ENCODE results near the gene BAD. TPM values are rescaled to one million over a fixed set of nuclear protein-coding genes. Genes with fewer than 3 reads are reported as not detected.

The BAD gene
- total and polyA plus RNA-seq, 8 donors, result 45.0 to 71.4 (median 55.1) TPM

- no peak for TF ChIP-seq CTCF (IDR thresholded peaks at IDR 0.05)
- DNase-seq, result no peak
- Histone ChIP-seq H3K4me1 (peaks cover 5 to 27% of the 10 kb centered on the region in 2 donors), H3K4me3 (no peak overlapping the region), H3K36me3 (peaks cover 0 to 20% of the 10 kb centered on the region in 2 donors), H3K27ac (no peak overlapping the region), H3K27me3 (no peaks in the 10 kb centered on the region), H3K9me3 (no peaks in the 10 kb centered on the region)
- no peak for ATAC-seq
- intact Hi-C loops (cut with DNase I), result no loop called here
Measured at GRCh38 chr11:64323373-64323772, 38.9 kb upstream of the BAD start.

GRCh38 chr11:64322925-64323260 lies 38.4 kb upstream of the BAD start:
- no peak for TF ChIP-seq CTCF (IDR thresholded peaks at IDR 0.05)
- Histone ChIP-seq H3K4me1 (peaks cover 5 to 27% of the 10 kb centered on the region in 2 donors), H3K36me3 (peaks cover 0 to 20% of the 10 kb centered on the region in 2 donors), H3K9me3 (no peaks in the 10 kb centered on the region), H3K4me3 (no peak overlapping the region), H3K27me3 (no peaks in the 10 kb centered on the region), H3K27ac (no peak overlapping the region)
- DNase-seq, result no peak
- ATAC-seq, result no peak
- intact Hi-C loops (cut with DNase I), result no loop called here

GRCh38 chr11:64321533-64321932 lies 37.1 kb upstream of the BAD start:
- Histone ChIP-seq H3K27me3 (no peaks in the 10 kb centered on the region), H3K9me3 (no peaks in the 10 kb centered on the region), H3K4me1 (peaks cover 5 to 32% of the 10 kb centered on the region in 2 donors), H3K27ac (peak overlapping the region; percentile 26 to 50), H3K36me3 (peaks cover 0 to 22% of the 10 kb centered on the region in 2 donors), H3K4me3 (no peak overlapping the region)
- peak; percentile 30 for ATAC-seq
- intact Hi-C loops (cut with DNase I), result no loop called here
- no peak for TF ChIP-seq CTCF (IDR thresholded peaks at IDR 0.05)
- peak in 3 of 4 donors; percentile 64 to 79 (median 75) for DNase-seq

- TF ChIP-seq CTCF (IDR thresholded peaks at IDR 0.05), result no peak
- H3K4me3 ChIP-seq, result no peak overlapping the region
- H3K36me3 ChIP-seq, result peaks cover 0 to 27% of the 10 kb centered on the region in 2 donors
- H3K27me3 ChIP-seq, result no peaks in the 10 kb centered on the region
- DNase-seq, result no peak
- no peaks in the 10 kb centered on the region for H3K9me3 ChIP-seq
- intact Hi-C loops (cut with DNase I), result no loop called here
- no peak for ATAC-seq
- H3K4me1 ChIP-seq, result peaks cover 5 to 37% of the 10 kb centered on the region in 2 donors
- H3K27ac ChIP-seq, result peak overlapping the region in 1 of 2 donors; percentile 50
Measured at GRCh38 chr11:64321026-64321425, 36.6 kb upstream of the BAD start.

GRCh38 chr11:64320556-64320955 lies 36.1 kb upstream of the BAD start:
- Histone ChIP-seq H3K36me3 (peaks cover 0 to 32% of the 10 kb centered on the region in 2 donors), H3K4me1 (peaks cover 5 to 42% of the 10 kb centered on the region in 2 donors)
- ATAC-seq, result no peak

More at GRCh38 chr11:64320556-64320955, 36.1 kb upstream of the BAD start:
- H3K27ac ChIP-seq, result no peak overlapping the region
- no peak for TF ChIP-seq CTCF (IDR thresholded peaks at IDR 0.05)
- no peaks in the 10 kb centered on the region for H3K27me3 ChIP-seq
- DNase-seq, result no peak
- H3K9me3 ChIP-seq, result no peaks in the 10 kb centered on the region
- intact Hi-C loops (cut with DNase I), result no loop called here
- no peak overlapping the region for H3K4me3 ChIP-seq
